K562 (cell line): Measurements from ENCODE around the gene PARD3. TPM values are rescaled to one million over a fixed set of nuclear protein-coding genes. Genes with fewer than 3 reads are reported as not detected.

Experiments
- ATAC-seq: fragments of 200-7000 bp; cut with Tn5 transposase; 3 replicates; pipeline ENCODE4 v1.9.1; 2020; ENCODE audit warnings: moderate library complexity
- BruUV-seq: library from RNA; stranded (reverse); fragments of 400-500 nt; replicated peaks from 2 replicates; lab custom pipeline; 2021; lab: Mats Ljungman, UMichigan
- CTCF ChIA-PET: fragments of 300-600 bp; formaldehyde crosslinking; extraction: SDS; loops from one replicate; lab custom pipeline; 2021; ENCODE audit warnings: low intra/inter-chr PET ratio; lab: Yijun Ruan, JAX
- POLR2A ChIA-PET: fragments of 300-600, 350-650 bp; sonication (Branson Sonifier 250); formaldehyde crosslinking; extraction: SDS; loops from one replicate; lab custom pipeline; 2021; ENCODE audit warnings: antibody characterized with exemption, inconsistent platforms; lab: Yijun Ruan, JAX
- DNase-seq, 4 experiments: peaks; one replicate each; pipeline versions ENCODE4 v3.0.0 to v3.0.0-alpha.2; 2011 to 2018; ENCODE audit warnings: low spot score in 3 of 4, mixed read lengths in 3 of 4; ENCODE audit errors: extremely low read depth in 1 of 4
- FAIRE-seq: peaks from 2 replicates; lab custom pipeline; 2011; peaks lifted over from hg19 to GRCh38; lab: Jason Lieb, UNC
- H2AFZ ChIP-seq: 2 replicates; pipeline ENCODE4 v1.6.0; 2011; ENCODE audit warnings: low read depth, low read length, control low read depth, inconsistent platforms
- H3K27ac ChIP-seq: fragments of 200-600 bp; 3 replicates; pipeline ENCODE4 v1.8.0; 2011; ENCODE audit warnings: low read depth, mild to moderate bottlenecking, control low read depth, inconsistent platforms, low read length, moderate library complexity, mixed read lengths; ENCODE audit errors: extremely low read depth
- H3K27me3 ChIP-seq, 2 experiments: fragments of 300-600 bp in 1 of 2; 2 replicates in 1 of 2; 3 replicates in 1 of 2; pipeline versions ENCODE4 v1.6.0 to v1.8.0; 2011; ENCODE audit warnings: inconsistent platforms in 2 of 2, low read length in 2 of 2, mild to moderate bottlenecking in 1 of 2, mixed read lengths in 1 of 2, moderate library complexity in 1 of 2; ENCODE audit not compliant: control insufficient read depth in 2 of 2, insufficient read depth in 2 of 2
- H3K36me3 ChIP-seq: fragments of 300-600 bp; 3 replicates; pipeline ENCODE4 v1.8.0; 2011; ENCODE audit warnings: mild to moderate bottlenecking, low read length, inconsistent platforms; ENCODE audit not compliant: control insufficient read depth, insufficient read depth
- H3K4me1 ChIP-seq, 2 experiments: fragments of 200-600 bp in 1 of 2; replicated peaks in 1 of 2; 2 replicates in 1 of 2; 3 replicates in 1 of 2; pipeline versions ENCODE4 v1.5.1 to v1.8.0; 2011; ENCODE audit warnings: inconsistent platforms in 2 of 2, low read length in 2 of 2, mild to moderate bottlenecking in 1 of 2, mixed read lengths in 1 of 2, moderate library complexity in 1 of 2; ENCODE audit not compliant: control insufficient read depth in 2 of 2, insufficient read depth in 2 of 2
- H3K4me2 ChIP-seq: 2 replicates; pipeline ENCODE4 v1.6.1; 2011; ENCODE audit warnings: low read length, control low read depth, inconsistent platforms, mixed read lengths; ENCODE audit not compliant: insufficient read depth
- H3K4me3 ChIP-seq: fragments of 200-600 bp; sonication (generic), shearing (Covaris generic); 2 replicates; pipeline ENCODE4 v1.5.1; 2016; ENCODE audit warnings: control low read depth, inconsistent platforms
- H3K79me2 ChIP-seq: fragments of 200-600 bp; 3 replicates; pipeline ENCODE4 v1.8.0; 2011; ENCODE audit warnings: low read length, inconsistent platforms; ENCODE audit not compliant: control insufficient read depth, insufficient read depth
- H3K9ac ChIP-seq, 2 experiments: 2 replicates each; pipeline versions ENCODE4 v1.6.0 to v1.6.1; 2011; ENCODE audit warnings: low read depth in 2 of 2, low read length in 2 of 2, control low read depth in 1 of 2, inconsistent platforms in 1 of 2, mild to moderate bottlenecking in 1 of 2, mixed read lengths in 1 of 2; ENCODE audit not compliant: insufficient read depth in 1 of 2
- H3K9me1 ChIP-seq: one replicate; pipeline ENCODE4 v1.6.0; 2011; ENCODE audit warnings: inconsistent platforms, mild to moderate bottlenecking, low read length, moderate library complexity; ENCODE audit not compliant: control insufficient read depth, insufficient read depth
- H3K9me3 ChIP-seq: replicated peaks from 2 replicates; pipeline ENCODE4 v1.5.1; 2011; ENCODE audit warnings: low read depth, low read length, inconsistent platforms; ENCODE audit not compliant: control insufficient read depth, insufficient read depth
- H4K20me1 ChIP-seq: replicated peaks from 2 replicates; pipeline ENCODE4 v1.6.1; 2011; ENCODE audit warnings: low read length, inconsistent platforms, mixed read lengths; ENCODE audit not compliant: control insufficient read depth, insufficient read depth
- ASH1L ChIP-seq: fragments of 450-650 bp; IDR thresholded peaks from 2 replicates; pipeline ENCODE4 v1.6.1; 2018; ENCODE audit warnings: borderline replicate concordance, mild to moderate bottlenecking, low read depth; ENCODE audit not compliant: partially characterized antibody
- E2F5 ChIP-seq: sonication (generic); formaldehyde crosslinking; IDR thresholded peaks from 2 replicates; pipeline ENCODE4 v1.8.0; 2022; ENCODE audit warnings: mild to moderate bottlenecking, missing genetic modification reagents
- JUND ChIP-seq, 2 experiments: IDR thresholded peaks; 2 replicates in 1 of 2; 3 replicates in 1 of 2; pipeline ENCODE4 v1.6.1; 2011; ENCODE audit warnings: borderline replicate concordance in 2 of 2, low read depth in 2 of 2, low read length in 2 of 2, improper control_type of control experiment in 1 of 2, missing biosample characterization in 1 of 2, missing genetic modification characterization in 1 of 2, missing genetic modification reagents in 1 of 2
- KDM5B ChIP-seq: fragments of 200-600 bp; sonication (generic); IDR thresholded peaks from 2 replicates; pipeline ENCODE4 v1.6.1; 2012; ENCODE audit warnings: low read depth, mild to moderate bottlenecking, moderate library complexity, low read length, control low read depth, inconsistent platforms; ENCODE audit not compliant: insufficient replicate concordance
- KHSRP ChIP-seq: fragments of 450-650 bp; IDR thresholded peaks from 2 replicates; pipeline ENCODE4 v1.6.1; 2017
- KLF10 ChIP-seq: fragments of 250-450 bp; sonication (Bioruptor Pico); IDR thresholded peaks from 2 replicates; pipeline ENCODE4 v1.6.1; 2021; ENCODE audit warnings: matching md5 sums
- LARP7 ChIP-seq: fragments of 450-650 bp; IDR thresholded peaks from 2 replicates; pipeline ENCODE4 v1.6.1; 2016
- MYNN ChIP-seq, 2 experiments: sonication (generic); formaldehyde crosslinking in 1 of 2; IDR thresholded peaks; 2 replicates each; pipeline versions ENCODE4 v1.5.0 to v1.6.1; 2016 to 2020; ENCODE audit warnings: antibody characterized with exemption in 1 of 2, missing genetic modification reagents in 1 of 2
- PHTF2 ChIP-seq: fragments of 250-450 bp; sonication (Bioruptor Pico); IDR thresholded peaks from 2 replicates; pipeline ENCODE4 v1.5.0; 2021; ENCODE audit warnings: mild to moderate bottlenecking
- PML ChIP-seq: IDR thresholded peaks from 2 replicates; pipeline ENCODE4 v1.6.1; 2012; ENCODE audit warnings: low read length, inconsistent platforms
- SMAD3 ChIP-seq: fragments of 450-650 bp; formaldehyde crosslinking; conservative IDR thresholded peaks from 2 replicates; pipeline ENCODE4 v1.4.0; 2020; ENCODE audit warnings: mild to moderate bottlenecking
- ZBTB17 ChIP-seq: fragments of 450-650 bp; formaldehyde crosslinking; IDR thresholded peaks from 2 replicates; pipeline ENCODE4 v1.4.0; 2020; ENCODE audit warnings: mild to moderate bottlenecking
- ZFX ChIP-seq: sonication (generic); formaldehyde crosslinking; IDR thresholded peaks from 2 replicates; pipeline ENCODE4 v1.8.0; 2022; ENCODE audit warnings: mild to moderate bottlenecking, missing genetic modification reagents, moderate library complexity
- ZNF311 ChIP-seq: fragments of 250-450 bp; sonication (Bioruptor Pico); IDR thresholded peaks from 2 replicates; pipeline ENCODE4 v1.4.0; 2020; ENCODE audit warnings: mild to moderate bottlenecking, moderate library complexity
- ZNF431 ChIP-seq: sonication (generic); formaldehyde crosslinking; IDR thresholded peaks from 2 replicates; pipeline ENCODE4 v1.8.0; 2022; ENCODE audit warnings: mild to moderate bottlenecking, missing genetic modification reagents
- ZNF785 ChIP-seq: fragments of 250-450 bp; sonication (Bioruptor Pico); IDR thresholded peaks from 2 replicates; pipeline ENCODE4 v1.4.0; 2020; ENCODE audit warnings: mild to moderate bottlenecking
- WGBS: fragments of 100-300 bp; shearing (Covaris generic); methylation state at CpG from one replicate; pipeline ENCODE4 v1.1.6; 2016; ENCODE audit warnings: low coverage, mixed read lengths; ENCODE audit not compliant: insufficient coverage; ENCODE audit errors: missing lambda C conversion rate; 5-methylcytosine and 5-hydroxymethylcytosine counted together
- in situ Hi-C: fragments of 300-500 bp; cut with MboI; formaldehyde crosslinking; loops from 4 replicates; pipeline ENCODE4 v1.15.0; 2018; ENCODE audit warnings: inconsistent platforms, mixed read lengths
- intact Hi-C: fragments of 100-400 bp; cut with micrococcal nuclease; formaldehyde crosslinking; loops from 2 replicates; pipeline ENCODE4 v1.14.2; 2022
- polyA plus RNA-seq, 8 experiments: library from polyadenylated mRNA; depleted of rRNA in 4 of 8; stranded (reverse) in 5 of 8; unstranded in 3 of 8; fragments of >200 nt; fragmentation: Nextera tagmentation in 2 of 8; fragmentation: Illumina TruSeq in 1 of 8; extraction: Ambion mirVana in 2 of 8; extraction: Trizol in 1 of 8; gene quantifications; 2 replicates each; pipeline versions ENCODE4 v1.2.1 to v1.2.3, GENCODE V29; 2011 to 2014; ENCODE audit warnings: inconsistent platforms in 1 of 8, missing spikeins in 1 of 8
- total RNA-seq, 7 experiments: library from RNA; depleted of rRNA in 6 of 7; stranded (reverse); fragments of >200 nt in 6 of 7; fragmentation: Illumina TruSeq in 2 of 7; extraction: Trizol in 2 of 7; gene quantifications; 2 replicates each; pipeline versions ENCODE4 v1.2.1 to v1.2.3, GENCODE V29; 2011 to 2021; ENCODE audit warnings: low replicate concordance in 1 of 7

The PARD3 gene
- total and polyA plus RNA-seq, 9 of the 15 experiments (the other 6 are each of a cell fraction or from before 2014, with no cell fraction given), result 2.7 to 11.7 (median 7.7) TPM

- Histone ChIP-seq H3K9me1 (no peaks in the 10 kb centered on the region), H3K4me2 (no peak overlapping the region), H2AFZ (no peak overlapping the region), H3K9ac (no peak overlapping the region), H3K27me3 (no peaks in the 10 kb centered on the region), H3K4me3 (no peak overlapping the region), H3K9me3 (no peaks in the 10 kb centered on the region), H3K4me1 (no peaks in the 10 kb centered on the region), H3K27ac (no peak overlapping the region), H3K36me3 (no peaks in the 10 kb centered on the region), H3K79me2 (no peaks in the 10 kb centered on the region), H4K20me1 (no peaks in the 10 kb centered on the region)
- POLR2A ChIA-PET, result no interaction called here
- 7% methylated on average over 2 of the region's 2 CpGs for WGBS
- CTCF ChIA-PET, result no interaction called here
- ATAC-seq, result no peak
- TF ChIP-seq ZBTB17 (CRISPR knock-in tag), result no peak
- TF ChIP-seq KDM5B, result no peak
- no peak for TF ChIP-seq ZNF785 (CRISPR knock-in tag)
- in situ Hi-C loops (no loop called here), intact Hi-C loops (no loop called here)
- no peak for DNase-seq
- FAIRE-seq, result no peak
- BruUV-seq, result no TSS peak
Measured at GRCh38 chr10:34333513-34333912, 481.6 kb downstream of the PARD3 start.

DNA sequence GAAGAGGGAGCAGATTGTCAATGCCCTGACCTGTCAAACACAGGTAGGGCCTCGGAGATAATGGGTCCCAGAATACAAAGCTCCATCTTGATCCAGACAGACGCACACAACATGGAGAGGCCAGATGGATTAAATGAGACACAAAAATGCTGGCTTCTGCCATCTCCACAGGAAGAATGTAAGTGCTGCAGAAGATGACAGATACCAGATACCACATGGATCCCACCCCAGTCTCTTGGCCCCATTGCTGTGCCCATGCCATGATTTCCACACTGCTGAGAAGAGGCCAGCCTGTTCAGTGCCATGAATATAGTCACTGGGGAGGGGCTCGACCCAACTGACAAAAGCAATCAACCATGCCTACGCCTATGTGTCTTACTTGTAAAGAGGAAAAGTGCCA lies 487.9 kb downstream of the PARD3 start:
- Histone ChIP-seq H3K9me1 (no peaks in the 10 kb centered on the region), H3K79me2 (no peaks in the 10 kb centered on the region), H3K9me3 (no peaks in the 10 kb centered on the region), H3K36me3 (no peaks in the 10 kb centered on the region), H3K27ac (no peak overlapping the region), H3K27me3 (no peaks in the 10 kb centered on the region; a peak in 1 of 5 replicates), H3K4me1 (no peaks in the 10 kb centered on the region), H4K20me1 (no peaks in the 10 kb centered on the region), H3K9ac (no peak overlapping the region), H2AFZ (no peak overlapping the region), H3K4me2 (no peak overlapping the region), H3K4me3 (no peak overlapping the region)
- ATAC-seq, result no peak
- no peak for DNase-seq
- CTCF ChIA-PET, result no interaction called here
- POLR2A ChIA-PET, result no interaction called here
- intact Hi-C loops (no loop called here), in situ Hi-C loops (no loop called here)
- WGBS, result 18% methylated on average over 4 of the region's 4 CpGs
- FAIRE-seq, result no peak
- BruUV-seq, result no TSS peak
- TF ChIP-seq ASH1L (no peak), MYNN (IDR thresholded peaks at IDR 0.05) (no peak), MYNN (CRISPR knock-in tag; IDR thresholded peaks at IDR 0.05) (no peak), KHSRP (no peak), PHTF2 (CRISPR knock-in tag) (no peak), PML (no peak), KLF10 (CRISPR knock-in tag) (no peak), LARP7 (no peak), E2F5 (no peak), ZNF431 (CRISPR knock-in tag) (no peak), JUND (IDR thresholded peaks at IDR 0.05; ENCODE audit: borderline replicate concordance, low read depth, low read length) (no peak), JUND (tag; IDR thresholded peaks at IDR 0.05; ENCODE audit: borderline replicate concordance, low read depth, low read length) (no peak), ZFX (no peak), ZNF311 (CRISPR knock-in tag) (no peak), SMAD3 (CRISPR knock-in tag) (no peak)
